K562 (cell line): Measurements from ENCODE around the gene CH25H. TPM values are rescaled to one million over a fixed set of nuclear protein-coding genes. Genes with fewer than 3 reads are reported as not detected.
A peak's percentile ranks its signal among the peaks of the same experiment; 100 is the strongest.

Source experiments
- ATAC-seq: fragments of 200-7000 bp; cut with Tn5 transposase; 3 replicates; pipeline ENCODE4 v1.9.1; 2020; ENCODE audit warnings: moderate library complexity
- BruUV-seq: library from RNA; stranded (reverse); fragments of 400-500 nt; replicated peaks from 2 replicates; lab custom pipeline; 2021; lab: Mats Ljungman, UMichigan
- CTCF ChIA-PET: fragments of 300-600 bp; formaldehyde crosslinking; extraction: SDS; loops from one replicate; lab custom pipeline; 2021; ENCODE audit warnings: low intra/inter-chr PET ratio; lab: Yijun Ruan, JAX
- POLR2A ChIA-PET: fragments of 300-600, 350-650 bp; sonication (Branson Sonifier 250); formaldehyde crosslinking; extraction: SDS; loops from one replicate; lab custom pipeline; 2021; ENCODE audit warnings: antibody characterized with exemption, inconsistent platforms; lab: Yijun Ruan, JAX
- DNase-seq, 4 experiments: peaks; one replicate each; pipeline versions ENCODE4 v3.0.0 to v3.0.0-alpha.2; 2011 to 2018; ENCODE audit warnings: low spot score in 3 of 4, mixed read lengths in 3 of 4; ENCODE audit errors: extremely low read depth in 1 of 4
- FAIRE-seq: peaks from 2 replicates; lab custom pipeline; 2011; peaks lifted over from hg19 to GRCh38; lab: Jason Lieb, UNC
- H2AFZ ChIP-seq: 2 replicates; pipeline ENCODE4 v1.6.0; 2011; ENCODE audit warnings: low read depth, low read length, control low read depth, inconsistent platforms
- H3K27ac ChIP-seq: fragments of 200-600 bp; 3 replicates; pipeline ENCODE4 v1.8.0; 2011; ENCODE audit warnings: low read depth, mild to moderate bottlenecking, control low read depth, inconsistent platforms, low read length, moderate library complexity, mixed read lengths; ENCODE audit errors: extremely low read depth
- H3K27me3 ChIP-seq, 2 experiments: fragments of 300-600 bp in 1 of 2; 2 replicates in 1 of 2; 3 replicates in 1 of 2; pipeline versions ENCODE4 v1.6.0 to v1.8.0; 2011; ENCODE audit warnings: inconsistent platforms in 2 of 2, low read length in 2 of 2, mild to moderate bottlenecking in 1 of 2, mixed read lengths in 1 of 2, moderate library complexity in 1 of 2; ENCODE audit not compliant: control insufficient read depth in 2 of 2, insufficient read depth in 2 of 2
- H3K36me3 ChIP-seq: fragments of 300-600 bp; 3 replicates; pipeline ENCODE4 v1.8.0; 2011; ENCODE audit warnings: mild to moderate bottlenecking, low read length, inconsistent platforms; ENCODE audit not compliant: control insufficient read depth, insufficient read depth
- H3K4me1 ChIP-seq, 2 experiments: fragments of 200-600 bp in 1 of 2; replicated peaks in 1 of 2; 2 replicates in 1 of 2; 3 replicates in 1 of 2; pipeline versions ENCODE4 v1.5.1 to v1.8.0; 2011; ENCODE audit warnings: inconsistent platforms in 2 of 2, low read length in 2 of 2, mild to moderate bottlenecking in 1 of 2, mixed read lengths in 1 of 2, moderate library complexity in 1 of 2; ENCODE audit not compliant: control insufficient read depth in 2 of 2, insufficient read depth in 2 of 2
- H3K4me2 ChIP-seq: 2 replicates; pipeline ENCODE4 v1.6.1; 2011; ENCODE audit warnings: low read length, control low read depth, inconsistent platforms, mixed read lengths; ENCODE audit not compliant: insufficient read depth
- H3K4me3 ChIP-seq: fragments of 200-600 bp; sonication (generic), shearing (Covaris generic); 2 replicates; pipeline ENCODE4 v1.5.1; 2016; ENCODE audit warnings: control low read depth, inconsistent platforms
- H3K79me2 ChIP-seq: fragments of 200-600 bp; 3 replicates; pipeline ENCODE4 v1.8.0; 2011; ENCODE audit warnings: low read length, inconsistent platforms; ENCODE audit not compliant: control insufficient read depth, insufficient read depth
- H3K9ac ChIP-seq, 2 experiments: 2 replicates each; pipeline versions ENCODE4 v1.6.0 to v1.6.1; 2011; ENCODE audit warnings: low read depth in 2 of 2, low read length in 2 of 2, control low read depth in 1 of 2, inconsistent platforms in 1 of 2, mild to moderate bottlenecking in 1 of 2, mixed read lengths in 1 of 2; ENCODE audit not compliant: insufficient read depth in 1 of 2
- H3K9me1 ChIP-seq: one replicate; pipeline ENCODE4 v1.6.0; 2011; ENCODE audit warnings: inconsistent platforms, mild to moderate bottlenecking, low read length, moderate library complexity; ENCODE audit not compliant: control insufficient read depth, insufficient read depth
- H3K9me3 ChIP-seq: replicated peaks from 2 replicates; pipeline ENCODE4 v1.5.1; 2011; ENCODE audit warnings: low read depth, low read length, inconsistent platforms; ENCODE audit not compliant: control insufficient read depth, insufficient read depth
- H4K20me1 ChIP-seq: replicated peaks from 2 replicates; pipeline ENCODE4 v1.6.1; 2011; ENCODE audit warnings: low read length, inconsistent platforms, mixed read lengths; ENCODE audit not compliant: control insufficient read depth, insufficient read depth
- ARID2 ChIP-seq: fragments of 450-650 bp; IDR thresholded peaks from 2 replicates; pipeline ENCODE4 v1.6.1; 2017; ENCODE audit warnings: antibody characterized with exemption, mild to moderate bottlenecking
- CBX1 ChIP-seq: sonication (generic); IDR thresholded peaks from 2 replicates; pipeline ENCODE4 v1.6.1; 2016; ENCODE audit warnings: antibody characterized with exemption, low read depth, mild to moderate bottlenecking
- EGR1 ChIP-seq: fragments of 450-650 bp; conservative IDR thresholded peaks from 2 replicates; pipeline ENCODE4 v1.6.1; 2017; ENCODE audit warnings: mild to moderate bottlenecking
- EHMT2 ChIP-seq: fragments of 450-650 bp; IDR thresholded peaks from 2 replicates; pipeline ENCODE4 v1.6.1; 2018; ENCODE audit warnings: antibody characterized with exemption
- SETDB1 ChIP-seq: IDR thresholded peaks from one replicate; pipeline ENCODE4 v1.6.1; 2012; ENCODE audit warnings: low read length, control low read depth, inconsistent platforms
- ZKSCAN3 ChIP-seq: fragments of 250-450 bp; sonication (Bioruptor Pico); IDR thresholded peaks from 2 replicates; pipeline ENCODE4 v1.4.0; 2020
- WGBS: fragments of 100-300 bp; shearing (Covaris generic); methylation state at CpG from one replicate; pipeline ENCODE4 v1.1.6; 2016; ENCODE audit warnings: low coverage, mixed read lengths; ENCODE audit not compliant: insufficient coverage; ENCODE audit errors: missing lambda C conversion rate; 5-methylcytosine and 5-hydroxymethylcytosine counted together
- in situ Hi-C: fragments of 300-500 bp; cut with MboI; formaldehyde crosslinking; loops from 4 replicates; pipeline ENCODE4 v1.15.0; 2018; ENCODE audit warnings: inconsistent platforms, mixed read lengths
- intact Hi-C: fragments of 100-400 bp; cut with micrococcal nuclease; formaldehyde crosslinking; loops from 2 replicates; pipeline ENCODE4 v1.14.2; 2022
- polyA plus RNA-seq, 8 experiments: library from polyadenylated mRNA; depleted of rRNA in 4 of 8; stranded (reverse) in 5 of 8; unstranded in 3 of 8; fragments of >200 nt; fragmentation: Nextera tagmentation in 2 of 8; fragmentation: Illumina TruSeq in 1 of 8; extraction: Ambion mirVana in 2 of 8; extraction: Trizol in 1 of 8; gene quantifications; 2 replicates each; pipeline versions ENCODE4 v1.2.1 to v1.2.3, GENCODE V29; 2011 to 2014; ENCODE audit warnings: inconsistent platforms in 1 of 8, missing spikeins in 1 of 8
- total RNA-seq, 7 experiments: library from RNA; depleted of rRNA in 6 of 7; stranded (reverse); fragments of >200 nt in 6 of 7; fragmentation: Illumina TruSeq in 2 of 7; extraction: Trizol in 2 of 7; gene quantifications; 2 replicates each; pipeline versions ENCODE4 v1.2.1 to v1.2.3, GENCODE V29; 2011 to 2021; ENCODE audit warnings: low replicate concordance in 1 of 7
- TF ChIP-seq, protein P1 (sequence below), 2 experiments: fragments of 450-650 bp; formaldehyde crosslinking in 1 of 2; IDR thresholded peaks; 2 replicates each; pipeline versions ENCODE4 v1.4.0 to v1.6.1; 2014 to 2020; ENCODE audit warnings: mild to moderate bottlenecking in 2 of 2, borderline replicate concordance in 1 of 2, low read depth in 1 of 2
- TF ChIP-seq, protein P2 (sequence below), 3 experiments: IDR thresholded peaks in 2 of 3; conservative IDR thresholded peaks in 1 of 3; 2 replicates each; pipeline ENCODE4 v1.5.1; 2011 to 2012; ENCODE audit warnings: low read length in 3 of 3, mild to moderate bottlenecking in 3 of 3, control low read depth in 2 of 3, improper control_type of control experiment in 1 of 3, inconsistent platforms in 1 of 3, low read depth in 1 of 3, mixed read lengths in 1 of 3, moderate library complexity in 1 of 3; ENCODE audit not compliant: insufficient read depth in 2 of 3
- TF ChIP-seq, protein P3 (sequence below): sonication (generic); formaldehyde crosslinking; IDR thresholded peaks from 2 replicates; pipeline ENCODE4 v1.8.0; 2023; ENCODE audit warnings: mild to moderate bottlenecking, missing genetic modification reagents

Gene CH25H
- total and polyA plus RNA-seq, 9 of the 15 experiments (the other 6 are each of a cell fraction or from before 2014, with no cell fraction given), result not detected

DNA sequence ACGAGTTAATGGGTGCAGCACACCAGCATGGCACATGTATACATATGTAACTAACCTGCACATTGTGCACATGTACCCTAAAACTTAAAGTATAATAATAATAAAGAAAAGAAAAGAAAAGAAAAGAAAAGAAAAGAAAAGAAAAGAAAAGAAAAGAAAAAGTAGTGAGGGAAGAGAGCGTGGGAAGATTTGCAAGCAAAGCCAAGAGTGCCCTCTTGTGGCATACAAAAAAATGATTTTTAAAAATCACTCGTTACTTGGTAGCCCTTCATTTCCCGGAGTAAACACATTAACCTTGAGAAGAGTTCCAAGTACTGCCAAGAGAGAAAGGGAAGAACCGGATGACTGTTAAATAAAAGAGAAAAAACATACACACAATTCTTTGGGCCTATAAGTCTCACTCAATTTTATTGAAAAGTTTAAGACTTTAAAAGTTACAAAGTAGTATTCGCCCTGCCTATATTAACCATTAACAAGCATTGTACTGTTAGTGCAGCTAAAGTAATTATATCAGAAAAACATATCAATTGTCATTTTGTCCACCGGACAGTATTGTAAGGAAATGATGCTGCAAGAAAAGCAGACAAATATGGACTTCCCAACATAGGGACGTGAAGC, 6.2 kb upstream of the CH25H start:
- DNase-seq, result peak; percentile 15 to 34 (median 22)
- Histone ChIP-seq H2AFZ (no peak overlapping the region), H3K36me3 (no peaks in the 10 kb centered on the region), H3K9me1 (no peaks in the 10 kb centered on the region), H3K9ac (no peak overlapping the region), H3K27me3 (peaks cover under 1 to 4% of the 10 kb centered on the region in 2 experiments; a peak in 2 of 5 replicates), H4K20me1 (no peaks in the 10 kb centered on the region), H3K79me2 (no peaks in the 10 kb centered on the region), H3K9me3 (no peaks in the 10 kb centered on the region), H3K27ac (no peak overlapping the region), H3K4me1 (no peaks in the 10 kb centered on the region; a peak in 1 of 5 replicates), H3K4me3 (no peak overlapping the region), H3K4me2 (no peak overlapping the region)
- POLR2A ChIA-PET, result no interaction called here
- ATAC-seq, result peak; percentile 66; the same call in 2 of the 3 replicates
- CTCF ChIA-PET, result interaction anchor here (0.9 to 2.0 kb wide), 3 partner anchors 183 to 377 kb away, joined by 3 to 17 read pairs (median 11); no protein-coding TSS in a partner anchor
- WGBS, result 1% methylated on average over 6 of the region's 8 CpGs
- in situ Hi-C loops (loop anchor here (10.0 kb wide), 1 partner anchor 188 kb away; no protein-coding TSS in a partner anchor), intact Hi-C loops (loop anchor here (1.0 kb wide), 3 partner anchors 183 to 378 kb away; no protein-coding TSS in a partner anchor)
- BruUV-seq, result no TSS peak
- no peak for FAIRE-seq
- TF ChIP-seq, protein P1, sequence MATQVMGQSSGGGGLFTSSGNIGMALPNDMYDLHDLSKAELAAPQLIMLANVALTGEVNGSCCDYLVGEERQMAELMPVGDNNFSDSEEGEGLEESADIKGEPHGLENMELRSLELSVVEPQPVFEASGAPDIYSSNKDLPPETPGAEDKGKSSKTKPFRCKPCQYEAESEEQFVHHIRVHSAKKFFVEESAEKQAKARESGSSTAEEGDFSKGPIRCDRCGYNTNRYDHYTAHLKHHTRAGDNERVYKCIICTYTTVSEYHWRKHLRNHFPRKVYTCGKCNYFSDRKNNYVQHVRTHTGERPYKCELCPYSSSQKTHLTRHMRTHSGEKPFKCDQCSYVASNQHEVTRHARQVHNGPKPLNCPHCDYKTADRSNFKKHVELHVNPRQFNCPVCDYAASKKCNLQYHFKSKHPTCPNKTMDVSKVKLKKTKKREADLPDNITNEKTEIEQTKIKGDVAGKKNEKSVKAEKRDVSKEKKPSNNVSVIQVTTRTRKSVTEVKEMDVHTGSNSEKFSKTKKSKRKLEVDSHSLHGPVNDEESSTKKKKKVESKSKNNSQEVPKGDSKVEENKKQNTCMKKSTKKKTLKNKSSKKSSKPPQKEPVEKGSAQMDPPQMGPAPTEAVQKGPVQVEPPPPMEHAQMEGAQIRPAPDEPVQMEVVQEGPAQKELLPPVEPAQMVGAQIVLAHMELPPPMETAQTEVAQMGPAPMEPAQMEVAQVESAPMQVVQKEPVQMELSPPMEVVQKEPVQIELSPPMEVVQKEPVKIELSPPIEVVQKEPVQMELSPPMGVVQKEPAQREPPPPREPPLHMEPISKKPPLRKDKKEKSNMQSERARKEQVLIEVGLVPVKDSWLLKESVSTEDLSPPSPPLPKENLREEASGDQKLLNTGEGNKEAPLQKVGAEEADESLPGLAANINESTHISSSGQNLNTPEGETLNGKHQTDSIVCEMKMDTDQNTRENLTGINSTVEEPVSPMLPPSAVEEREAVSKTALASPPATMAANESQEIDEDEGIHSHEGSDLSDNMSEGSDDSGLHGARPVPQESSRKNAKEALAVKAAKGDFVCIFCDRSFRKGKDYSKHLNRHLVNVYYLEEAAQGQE (IDR thresholded peaks at IDR 0.05; ENCODE audit: borderline replicate concordance), result peak; percentile 40; the same call in 1 of the 2 replicates
- TF ChIP-seq, protein P1 (CRISPR knock-in tag; IDR thresholded peaks at IDR 0.05; ENCODE audit: low read depth), result no peak
- TF ChIP-seq CBX1 (no peak), SETDB1 (no peak), ARID2 (0 out of 2 replicates have a peak, but pooled peaks have one; percentile 49), ZKSCAN3 (CRISPR knock-in tag) (no peak), EGR1 (0 out of 2 replicates have a peak, but pooled peaks have one; percentile 13), EHMT2 (no peak)
- TF ChIP-seq, protein P2, sequence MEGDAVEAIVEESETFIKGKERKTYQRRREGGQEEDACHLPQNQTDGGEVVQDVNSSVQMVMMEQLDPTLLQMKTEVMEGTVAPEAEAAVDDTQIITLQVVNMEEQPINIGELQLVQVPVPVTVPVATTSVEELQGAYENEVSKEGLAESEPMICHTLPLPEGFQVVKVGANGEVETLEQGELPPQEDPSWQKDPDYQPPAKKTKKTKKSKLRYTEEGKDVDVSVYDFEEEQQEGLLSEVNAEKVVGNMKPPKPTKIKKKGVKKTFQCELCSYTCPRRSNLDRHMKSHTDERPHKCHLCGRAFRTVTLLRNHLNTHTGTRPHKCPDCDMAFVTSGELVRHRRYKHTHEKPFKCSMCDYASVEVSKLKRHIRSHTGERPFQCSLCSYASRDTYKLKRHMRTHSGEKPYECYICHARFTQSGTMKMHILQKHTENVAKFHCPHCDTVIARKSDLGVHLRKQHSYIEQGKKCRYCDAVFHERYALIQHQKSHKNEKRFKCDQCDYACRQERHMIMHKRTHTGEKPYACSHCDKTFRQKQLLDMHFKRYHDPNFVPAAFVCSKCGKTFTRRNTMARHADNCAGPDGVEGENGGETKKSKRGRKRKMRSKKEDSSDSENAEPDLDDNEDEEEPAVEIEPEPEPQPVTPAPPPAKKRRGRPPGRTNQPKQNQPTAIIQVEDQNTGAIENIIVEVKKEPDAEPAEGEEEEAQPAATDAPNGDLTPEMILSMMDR (IDR thresholded peaks at IDR 0.05 in 2 of 3, conservative IDR thresholded peaks at IDR 0.05 in 1 of 3; ENCODE audit: insufficient read depth in 2 of 3, low read depth in 1 of 3, low read length in 3 of 3), result peak; percentile 26 to 61 (median 27); a peak in 3 of 6 replicates
- TF ChIP-seq, protein P3, sequence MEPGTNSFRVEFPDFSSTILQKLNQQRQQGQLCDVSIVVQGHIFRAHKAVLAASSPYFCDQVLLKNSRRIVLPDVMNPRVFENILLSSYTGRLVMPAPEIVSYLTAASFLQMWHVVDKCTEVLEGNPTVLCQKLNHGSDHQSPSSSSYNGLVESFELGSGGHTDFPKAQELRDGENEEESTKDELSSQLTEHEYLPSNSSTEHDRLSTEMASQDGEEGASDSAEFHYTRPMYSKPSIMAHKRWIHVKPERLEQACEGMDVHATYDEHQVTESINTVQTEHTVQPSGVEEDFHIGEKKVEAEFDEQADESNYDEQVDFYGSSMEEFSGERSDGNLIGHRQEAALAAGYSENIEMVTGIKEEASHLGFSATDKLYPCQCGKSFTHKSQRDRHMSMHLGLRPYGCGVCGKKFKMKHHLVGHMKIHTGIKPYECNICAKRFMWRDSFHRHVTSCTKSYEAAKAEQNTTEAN (CRISPR knock-in tag), result no peak
